H1 (cell line): ENCODE data around the gene ASTN2. TPM values are rescaled to one million over a fixed set of nuclear protein-coding genes. Genes with fewer than 3 reads are reported as not detected.

Experiments
- CTCF ChIA-PET: fragments of 300-600 bp; sonication (Branson Sonifier 250); formaldehyde crosslinking; loops from one replicate; lab custom pipeline; 2021; ENCODE audit not compliant: partially characterized antibody; lab: Charles Lee
- POLR2A ChIA-PET: fragments of 300-600 bp; sonication (Branson Sonifier 250); formaldehyde crosslinking; loops from one replicate; lab custom pipeline; 2021; ENCODE audit warnings: inconsistent platforms; ENCODE audit not compliant: partially characterized antibody; lab: Charles Lee
- DNase-seq, 2 experiments: peaks; one replicate each; pipeline versions ENCODE4 v3.0.0 to v3.0.0-alpha.2; 2010 to 2022; ENCODE audit warnings: low spot score in 2 of 2, low read depth in 1 of 2, mixed read lengths in 1 of 2
- FAIRE-seq: peaks from 2 replicates; lab custom pipeline; 2011; peaks lifted over from hg19 to GRCh38; lab: Jason Lieb, UNC
- H2AFZ ChIP-seq: 2 replicates; pipeline ENCODE4 v1.8.1; 2012; ENCODE audit warnings: low read length, inconsistent platforms
- H2AK5ac ChIP-seq: 2 replicates; pipeline ENCODE4 v1.6.1; 2013; ENCODE audit warnings: low read depth, low read length
- H2BK120ac ChIP-seq: replicated peaks from 2 replicates; pipeline ENCODE3; 2013; ENCODE audit warnings: low read depth, low read length, inconsistent platforms
- H2BK12ac ChIP-seq: 2 replicates; pipeline ENCODE4 v1.6.1; 2013; ENCODE audit warnings: low read depth, low read length
- H2BK15ac ChIP-seq: 2 replicates; pipeline ENCODE4 v1.6.1; 2013; ENCODE audit warnings: low read length
- H2BK20ac ChIP-seq: 2 replicates; pipeline ENCODE4 v1.6.1; 2013; ENCODE audit warnings: low read length
- H2BK5ac ChIP-seq: 2 replicates; pipeline ENCODE4 v1.6.1; 2013; ENCODE audit warnings: low read depth, low read length
- H3K14ac ChIP-seq: 2 replicates; pipeline ENCODE4 v1.6.1; 2013; ENCODE audit warnings: inconsistent platforms; ENCODE audit not compliant: insufficient read length
- H3K18ac ChIP-seq: 2 replicates; pipeline ENCODE4 v1.6.1; 2013; ENCODE audit warnings: low read length; ENCODE audit errors: extremely low read depth
- H3K23ac ChIP-seq: 2 replicates; pipeline ENCODE4 v1.6.1; 2013; ENCODE audit warnings: inconsistent platforms; ENCODE audit not compliant: insufficient read length
- H3K23me2 ChIP-seq: 2 replicates; pipeline ENCODE4 v1.6.1; 2013; ENCODE audit warnings: low read depth, low read length
- H3K27ac ChIP-seq: 2 replicates; pipeline ENCODE4 v1.6.1; 2011; ENCODE audit warnings: low read depth, low read length, inconsistent platforms
- H3K27me3 ChIP-seq, 4 experiments: replicated peaks in 1 of 4; 1 replicate in 1 of 4; 2 replicates in 3 of 4; pipeline versions ENCODE4 v1.6.1 to v1.8.1; 2011 to 2013; ENCODE audit warnings: low read length in 3 of 4, mild to moderate bottlenecking in 3 of 4, inconsistent platforms in 2 of 4, mixed read lengths in 2 of 4, moderate library complexity in 1 of 4; ENCODE audit not compliant: control insufficient read depth in 3 of 4, insufficient read depth in 3 of 4; ENCODE audit errors: extremely low read depth in 1 of 4
- H3K36me3 ChIP-seq, 4 experiments: 2 replicates each; pipeline versions ENCODE4 v1.6.1 to v1.8.1; 2011 to 2013; ENCODE audit warnings: mild to moderate bottlenecking in 4 of 4, low read length in 3 of 4, moderate library complexity in 2 of 4, control low read depth in 1 of 4, inconsistent platforms in 1 of 4; ENCODE audit not compliant: insufficient read depth in 4 of 4, control insufficient read depth in 2 of 4
- H3K4ac ChIP-seq: replicated peaks from 2 replicates; pipeline ENCODE3; 2013; ENCODE audit warnings: low read length, low read depth, mixed read lengths, inconsistent platforms; ENCODE audit not compliant: insufficient read length
- H3K4me1 ChIP-seq, 4 experiments: replicated peaks in 1 of 4; 1 replicate in 1 of 4; 2 replicates in 3 of 4; pipeline versions ENCODE4 v1.6.1 to v1.8.1; 2011 to 2013; ENCODE audit warnings: low read length in 3 of 4, inconsistent platforms in 2 of 4, mixed read lengths in 1 of 4; ENCODE audit not compliant: insufficient read depth in 4 of 4, control insufficient read depth in 3 of 4
- H3K4me2 ChIP-seq, 2 experiments: 2 replicates each; pipeline versions ENCODE4 v1.6.1 to v1.8.1; 2011 to 2013; ENCODE audit warnings: low read depth in 2 of 2, low read length in 2 of 2, control low read depth in 1 of 2, inconsistent platforms in 1 of 2, mild to moderate bottlenecking in 1 of 2; ENCODE audit not compliant: insufficient read depth in 1 of 2
- H3K4me3 ChIP-seq, 4 experiments: fragments of 200-600, 300-600 bp in 1 of 4; sonication (generic), shearing (Covaris generic), sonication (Bioruptor Twin) in 1 of 4; 2 replicates each; pipeline versions ENCODE4 v1.5.1 to v1.8.1; 2011 to 2016; ENCODE audit warnings: low read length in 4 of 4, low read depth in 3 of 4, control low read depth in 2 of 4, inconsistent platforms in 2 of 4, mild to moderate bottlenecking in 2 of 4, mixed read lengths in 1 of 4, moderate library complexity in 1 of 4; ENCODE audit not compliant: insufficient read depth in 2 of 4; ENCODE audit errors: extremely low read depth in 1 of 4
- H3K56ac ChIP-seq: replicated peaks from 2 replicates; pipeline ENCODE3; 2013; ENCODE audit warnings: low read depth, mild to moderate bottlenecking, mixed read lengths, low read length, inconsistent platforms; ENCODE audit not compliant: insufficient read length
- H3K79me1 ChIP-seq: 2 replicates; pipeline ENCODE4 v1.6.1; 2013; ENCODE audit warnings: low read depth, low read length, control low read depth
- H3K79me2 ChIP-seq, 2 experiments: 2 replicates each; pipeline versions ENCODE4 v1.6.1 to v1.8.1; 2012 to 2013; ENCODE audit warnings: low read length in 2 of 2, mild to moderate bottlenecking in 2 of 2, inconsistent platforms in 1 of 2; ENCODE audit not compliant: insufficient read depth in 2 of 2, control insufficient read depth in 1 of 2
- H3K9ac ChIP-seq, 4 experiments: replicated peaks in 1 of 4; 1 replicate in 1 of 4; 2 replicates in 3 of 4; pipeline versions ENCODE4 v1.6.1 to v1.8.1; 2011 to 2013; ENCODE audit warnings: low read depth in 3 of 4, low read length in 3 of 4, control low read depth in 2 of 4, mild to moderate bottlenecking in 2 of 4, moderate library complexity in 2 of 4, inconsistent platforms in 1 of 4; ENCODE audit errors: extremely low read depth in 1 of 4
- H3K9me3 ChIP-seq, 2 experiments: 2 replicates each; pipeline versions ENCODE4 v1.6.1 to v1.8.1; 2012 to 2013; ENCODE audit warnings: mild to moderate bottlenecking in 2 of 2, moderate library complexity in 2 of 2, control low read depth in 1 of 2, inconsistent platforms in 1 of 2, low read depth in 1 of 2, low read length in 1 of 2, mixed read lengths in 1 of 2; ENCODE audit not compliant: insufficient read depth in 2 of 2
- H4K20me1 ChIP-seq, 2 experiments: replicated peaks in 1 of 2; 2 replicates each; pipeline versions ENCODE3 to v1.8.1; 2011 to 2013; ENCODE audit warnings: inconsistent platforms in 2 of 2, low read length in 2 of 2, mild to moderate bottlenecking in 1 of 2; ENCODE audit not compliant: insufficient read depth in 2 of 2, control insufficient read depth in 1 of 2
- H4K5ac ChIP-seq: 2 replicates; pipeline ENCODE4 v1.6.1; 2013; ENCODE audit warnings: low read length, low read depth, mixed read lengths, inconsistent platforms; ENCODE audit not compliant: insufficient read length
- H4K8ac ChIP-seq: 2 replicates; pipeline ENCODE4 v1.8.0; 2013; ENCODE audit warnings: mild to moderate bottlenecking, moderate library complexity, low read length, inconsistent platforms; ENCODE audit not compliant: insufficient read depth; ENCODE audit errors: extremely low read depth
- H4K91ac ChIP-seq: replicated peaks from 2 replicates; pipeline ENCODE3; 2013; ENCODE audit warnings: low read length, mixed read lengths, inconsistent platforms; ENCODE audit not compliant: insufficient read length
- BACH1 ChIP-seq: IDR thresholded peaks from 2 replicates; pipeline ENCODE4 v1.6.1; 2012; ENCODE audit warnings: low read length, improper control_type of control experiment
- CTBP2 ChIP-seq: IDR thresholded peaks from 2 replicates; pipeline ENCODE4 v1.7.0; 2011; ENCODE audit warnings: borderline replicate concordance, mild to moderate bottlenecking, moderate library complexity, mixed read lengths, low read length; ENCODE audit not compliant: insufficient read depth, insufficient read length
- JUND ChIP-seq: IDR thresholded peaks from 2 replicates; pipeline ENCODE4 v1.6.1; 2011; ENCODE audit warnings: mild to moderate bottlenecking, improper control_type of control experiment, low read length
- MAFK ChIP-seq: IDR thresholded peaks from 2 replicates; pipeline ENCODE4 v1.6.1; 2012; ENCODE audit warnings: low read depth, mild to moderate bottlenecking, improper control_type of control experiment, low read length
- NANOG ChIP-seq: IDR thresholded peaks from 2 replicates; pipeline ENCODE4 v1.6.1; 2011; ENCODE audit warnings: low read length, low read depth, mild to moderate bottlenecking, inconsistent platforms; ENCODE audit not compliant: insufficient read depth, poor library complexity, severe bottlenecking
- POU5F1 ChIP-seq: IDR thresholded peaks from 2 replicates; pipeline ENCODE4 v1.6.1; 2011; ENCODE audit warnings: low read depth, mild to moderate bottlenecking, low read length, moderate library complexity
- RAD21 ChIP-seq, 2 experiments: IDR thresholded peaks in 1 of 2; conservative IDR thresholded peaks in 1 of 2; 2 replicates each; pipeline ENCODE4 v1.6.1; 2011; ENCODE audit warnings: low read depth in 2 of 2, low read length in 2 of 2, improper control_type of control experiment in 1 of 2, inconsistent platforms in 1 of 2, mild to moderate bottlenecking in 1 of 2, moderate library complexity in 1 of 2
- SIX5 ChIP-seq: IDR thresholded peaks from 2 replicates; pipeline ENCODE4 v1.6.1; 2011; ENCODE audit warnings: mild to moderate bottlenecking, low read depth, low read length
- SP1 ChIP-seq: IDR thresholded peaks from 2 replicates; pipeline ENCODE4 v1.6.1; 2011; ENCODE audit warnings: low read depth, low read length
- TAF7 ChIP-seq: optimal IDR thresholded peaks from 2 replicates; pipeline ENCODE3; 2011; ENCODE audit warnings: low read depth, mild to moderate bottlenecking, inconsistent platforms, low read length, moderate library complexity, borderline replicate concordance
- WGBS, 2 experiments: shearing (Covaris generic) in 1 of 2; methylation state at CpG; one replicate each; pipeline versions ENCODE4 v1.1.6 to v1.1.7; 2013 to 2015; ENCODE audit warnings: low lambda C conversion rate in 2 of 2, mixed read lengths in 2 of 2, inconsistent platforms in 1 of 2, low coverage in 1 of 2, missing lambda C conversion rate in 1 of 2; ENCODE audit not compliant: insufficient replicate concordance in 2 of 2, insufficient coverage in 1 of 2, insufficient read length in 1 of 2; ENCODE audit errors: extremely low coverage in 1 of 2, missing lambda C conversion rate in 1 of 2; 5-methylcytosine and 5-hydroxymethylcytosine counted together
- polyA plus RNA-seq, 7 experiments: library from polyadenylated mRNA; depleted of rRNA in 3 of 7; stranded (reverse) in 5 of 7; unstranded in 2 of 7; fragments of >200 nt in 5 of 7; fragments of 200-250 nt in 2 of 7; gene quantifications; 1 replicate in 5 of 7; 2 replicates in 1 of 7; 4 replicates in 1 of 7; pipeline versions ENCODE4 v1.2.1 to v1.2.3, GENCODE V29; 2011 to 2013; ENCODE audit warnings: missing spikeins in 2 of 7, mixed read lengths in 2 of 7
- total RNA-seq: library from RNA; stranded (reverse); fragmentation: NEBNext Ultra II Directional; extraction: Animal tissue kit (Norgen Biotek cat#: 25700); gene quantifications from 2 replicates; pipeline ENCODE4 v1.2.1, GENCODE V29; 2021

The ASTN2 gene
- total and polyA plus RNA-seq, 2 of the 8 experiments (the other 6 are each of a cell fraction or from before 2014, with no cell fraction given) = 8.2 to 13.7 TPM

GRCh38 chr9:117180896-117181445, 233.9 kb downstream of the ASTN2 start:
- Histone ChIP-seq H2BK12ac (no peak overlapping the region), H3K14ac (no peak overlapping the region), H3K27ac (no peak overlapping the region), H4K5ac (no peak overlapping the region), H2BK15ac (no peak overlapping the region), H3K4ac (no peak overlapping the region), H3K56ac (no peak overlapping the region), H3K79me1 (no peaks in the 10 kb centered on the region), H3K4me2 (no peak overlapping the region), H2AK5ac (no peak overlapping the region), H3K23me2 (no peaks in the 10 kb centered on the region; the same call in 1 of the 2 replicates), H4K20me1 (no peaks in the 10 kb centered on the region), H3K36me3 (no peaks in the 10 kb centered on the region), H3K4me3 (no peak overlapping the region), H3K79me2 (no peaks in the 10 kb centered on the region), H2BK20ac (no peak overlapping the region), H2BK5ac (no peak overlapping the region), H3K9me3 (peaks cover 8 to 15% of the 10 kb centered on the region in 2 experiments), H3K9ac (no peak overlapping the region), H3K18ac (no peak overlapping the region), H3K27me3 (no peaks in the 10 kb centered on the region), H3K23ac (no peak overlapping the region), H2BK120ac (no peak overlapping the region), H4K8ac (no peak overlapping the region), H2AFZ (no peak overlapping the region), H4K91ac (no peak overlapping the region), H3K4me1 (peaks cover 0 to 3% (median 0%) of the 10 kb centered on the region in 4 experiments; a peak in 2 of 7 replicates)
- 86% methylated on average over 2 of the region's 2 CpGs; no CpG with 5 or more reads in 1 of the 2 experiments for WGBS, 2 experiments
- TF ChIP-seq NANOG = no peak
- no peak for TF ChIP-seq BACH1
- no peak for TF ChIP-seq MAFK
- TF ChIP-seq POU5F1 = no peak
- TF ChIP-seq SIX5 = no peak
- no peak for TF ChIP-seq JUND
- no peak for TF ChIP-seq RAD21 (IDR thresholded peaks at IDR 0.05 in 1 of 2, conservative IDR thresholded peaks at IDR 0.05 in 1 of 2; ENCODE audit: low read depth in 2 of 2, low read length in 2 of 2)
- TF ChIP-seq TAF7 = no peak
- no peak for TF ChIP-seq CTBP2
- no peak for TF ChIP-seq SP1
- no peak for DNase-seq
- ChIA-PET POLR2A (no interaction called here), CTCF (no interaction called here)
- FAIRE-seq = no peak
